ENCODE results near the gene TGFBR3. TPM values are rescaled to one million over a fixed set of nuclear protein-coding genes. Genes with fewer than 3 reads are reported as not detected.
"Not testable (repeated sequence)": the region's sequence is repeated elsewhere in the genome, so short reads cannot be mapped to it uniquely, and the experiment has no call there.

The TGFBR3 gene
- total RNA-seq, 1 donor from 2014 or later = 8.9 TPM

DNA sequence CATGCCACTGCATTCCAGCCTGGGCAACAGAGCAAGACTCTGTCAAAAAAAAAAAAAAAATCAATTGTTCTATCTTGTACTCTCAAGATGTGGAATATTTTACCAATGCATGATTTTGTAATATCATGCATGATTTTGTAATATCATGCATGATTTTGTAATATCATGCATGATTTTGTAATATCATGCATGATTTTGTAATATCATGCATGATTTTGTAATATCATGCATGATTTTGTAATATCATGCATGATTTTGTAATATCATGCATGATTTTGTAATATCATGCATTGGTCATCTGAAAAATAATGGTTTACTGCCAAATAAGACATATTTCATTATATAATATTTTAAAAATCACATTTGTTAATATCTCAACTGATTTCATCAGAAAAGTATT lies 45.7 kb downstream of the TGFBR3 start:
- H3K4me3 Mint-ChIP-seq; H3K27me3 Mint-ChIP-seq (ENCODE audit: insufficient read depth); H3K4me1 Mint-ChIP-seq (ENCODE audit: low read depth); DNase-seq (ENCODE audit: low spot score); H3K27ac Mint-ChIP-seq; intact Hi-C loops (cut with micrococcal nuclease): not testable (repeated sequence)
- Mint-ChIP-seq H3K9me3 (peaks cover 15% of the 10 kb centered on the region), H3K36me3 (ENCODE audit: low read depth) (peaks cover 12% of the 10 kb centered on the region)

DNA sequence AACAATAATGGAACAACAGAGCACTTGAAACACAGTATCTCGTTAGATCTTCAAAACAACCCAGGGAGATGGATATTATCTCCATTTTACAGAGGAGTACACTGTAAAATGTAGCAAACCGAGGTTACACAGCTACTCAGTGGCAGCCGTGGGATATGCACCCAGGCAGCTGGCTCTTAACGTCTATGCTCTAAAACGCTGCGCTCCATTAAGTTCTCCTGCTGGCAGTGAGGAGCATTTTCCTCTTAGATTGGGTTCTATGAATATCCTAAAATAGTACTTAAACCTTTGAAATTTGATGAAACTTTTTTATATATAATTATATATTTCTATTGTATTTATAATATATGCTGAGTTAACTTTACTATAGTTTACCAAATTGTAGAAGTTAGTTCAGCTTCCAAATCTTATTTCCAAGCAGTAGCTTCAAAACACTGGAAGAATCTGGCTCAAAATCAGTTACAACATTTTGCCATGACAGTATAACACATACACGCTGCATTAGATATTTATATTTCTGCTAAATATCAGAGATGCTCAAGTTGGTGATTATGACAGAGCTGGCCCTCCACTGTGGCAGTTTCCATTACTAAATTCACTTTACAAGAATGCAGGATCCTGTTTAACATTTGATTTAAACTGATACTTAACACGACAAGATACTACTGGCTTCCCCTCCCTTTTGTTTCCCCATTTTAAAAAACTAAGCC lies 49.5 kb downstream of the TGFBR3 start:
- H3K4me1 Mint-ChIP-seq (ENCODE audit: low read depth) = no peaks in the 10 kb centered on the region
- no peak for DNase-seq (ENCODE audit: low spot score)
- intact Hi-C loops (cut with micrococcal nuclease) = loop anchor here (10.0 kb wide), 1 partner anchor 692 kb away; no protein-coding TSS in a partner anchor
- no peaks in the 10 kb centered on the region for H3K36me3 Mint-ChIP-seq (ENCODE audit: low read depth)
- peaks cover 6% of the 10 kb centered on the region for H3K27me3 Mint-ChIP-seq (ENCODE audit: insufficient read depth)
- no peaks in the 10 kb centered on the region for H3K9me3 Mint-ChIP-seq
- no peak overlapping the region for H3K27ac Mint-ChIP-seq
- H3K4me3 Mint-ChIP-seq = no peak overlapping the region

DNA sequence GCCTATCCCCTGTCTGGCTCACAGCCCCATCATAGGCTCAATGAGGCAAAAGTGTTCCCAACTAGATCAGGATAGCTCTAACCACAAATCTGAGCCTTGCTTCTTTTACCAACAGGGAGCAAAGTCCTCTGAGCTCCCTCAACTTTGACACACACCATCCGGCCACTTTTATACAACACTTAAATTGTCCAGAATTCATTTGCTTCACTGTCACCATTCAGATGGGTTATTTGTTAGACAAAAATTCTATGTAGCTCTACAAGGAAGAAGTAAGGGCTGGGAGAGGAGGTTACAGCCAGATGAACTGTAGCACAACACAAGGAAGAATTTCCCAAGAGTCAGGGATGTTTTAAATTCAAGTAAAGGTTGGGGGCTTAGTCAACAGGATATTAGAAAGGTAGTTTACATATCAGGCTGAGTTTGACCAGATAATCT lies 50.8 kb downstream of the TGFBR3 start:
- Mint-ChIP-seq H3K27ac (no peak overlapping the region), H3K36me3 (ENCODE audit: low read depth) (no peaks in the 10 kb centered on the region), H3K4me3 (no peak overlapping the region), H3K9me3 (no peaks in the 10 kb centered on the region), H3K27me3 (ENCODE audit: insufficient read depth) (peaks cover 6% of the 10 kb centered on the region), H3K4me1 (ENCODE audit: low read depth) (no peaks in the 10 kb centered on the region)
- intact Hi-C loops (cut with micrococcal nuclease) = loop anchor here (10.0 kb wide), 1 partner anchor 690 kb away; no protein-coding TSS in a partner anchor
- DNase-seq (ENCODE audit: low spot score) = no peak

DNA sequence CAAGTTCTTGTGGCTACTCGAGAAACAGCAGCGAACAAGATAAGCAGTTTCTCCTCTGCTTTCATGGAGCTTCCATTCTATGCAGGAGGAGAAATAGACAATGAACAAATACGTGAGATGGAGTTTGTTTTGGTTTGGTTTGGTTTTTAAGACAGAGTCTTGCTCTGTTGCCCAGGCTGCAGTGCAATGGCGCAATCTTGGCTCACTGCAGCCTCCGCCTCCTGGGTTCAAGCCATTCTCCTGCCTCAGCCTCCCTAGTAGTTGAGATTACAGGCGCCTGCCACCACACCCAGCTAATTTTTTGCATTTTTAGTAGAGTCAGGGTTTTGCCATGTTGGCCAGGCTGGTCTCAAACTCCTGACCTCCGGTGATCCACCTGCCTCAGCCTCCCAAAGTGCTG lies 51.4 kb downstream of the TGFBR3 start:
- not testable (repeated sequence) for H3K4me1 Mint-ChIP-seq (ENCODE audit: low read depth); H3K36me3 Mint-ChIP-seq (ENCODE audit: low read depth); DNase-seq (ENCODE audit: low spot score); H3K27ac Mint-ChIP-seq; H3K27me3 Mint-ChIP-seq (ENCODE audit: insufficient read depth); H3K9me3 Mint-ChIP-seq; H3K4me3 Mint-ChIP-seq
- intact Hi-C loops (cut with micrococcal nuclease) = loop anchor here (10.0 kb wide), 1 partner anchor 690 kb away; no protein-coding TSS in a partner anchor

DNA sequence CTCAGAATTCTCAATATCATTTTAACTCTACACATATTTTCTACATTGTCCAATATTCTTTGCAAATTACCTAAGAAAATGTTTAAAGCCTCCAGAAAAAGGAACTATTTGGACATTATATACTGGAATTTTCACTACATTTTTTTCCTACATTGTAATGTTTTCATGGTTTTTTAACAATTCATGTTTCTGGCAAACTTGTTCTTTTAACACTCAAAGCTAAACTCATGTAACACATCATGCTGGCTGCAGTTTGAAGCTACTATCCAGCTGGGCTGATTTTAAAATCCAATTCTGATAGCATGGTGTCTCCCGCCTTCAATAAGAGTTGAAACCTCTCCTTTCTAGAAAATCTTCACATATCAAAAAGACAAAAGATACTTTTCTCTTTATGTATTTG lies 52.0 kb downstream of the TGFBR3 start:
- Mint-ChIP-seq H3K9me3 (no peaks in the 10 kb centered on the region), H3K27ac (no peak overlapping the region), H3K4me3 (no peak overlapping the region), H3K4me1 (ENCODE audit: low read depth) (no peaks in the 10 kb centered on the region), H3K27me3 (ENCODE audit: insufficient read depth) (peaks cover 4% of the 10 kb centered on the region), H3K36me3 (ENCODE audit: low read depth) (no peaks in the 10 kb centered on the region)
- no peak for DNase-seq (ENCODE audit: low spot score)
- intact Hi-C loops (cut with micrococcal nuclease) = loop anchor here (10.0 kb wide), 1 partner anchor 689 kb away; no protein-coding TSS in a partner anchor

DNA sequence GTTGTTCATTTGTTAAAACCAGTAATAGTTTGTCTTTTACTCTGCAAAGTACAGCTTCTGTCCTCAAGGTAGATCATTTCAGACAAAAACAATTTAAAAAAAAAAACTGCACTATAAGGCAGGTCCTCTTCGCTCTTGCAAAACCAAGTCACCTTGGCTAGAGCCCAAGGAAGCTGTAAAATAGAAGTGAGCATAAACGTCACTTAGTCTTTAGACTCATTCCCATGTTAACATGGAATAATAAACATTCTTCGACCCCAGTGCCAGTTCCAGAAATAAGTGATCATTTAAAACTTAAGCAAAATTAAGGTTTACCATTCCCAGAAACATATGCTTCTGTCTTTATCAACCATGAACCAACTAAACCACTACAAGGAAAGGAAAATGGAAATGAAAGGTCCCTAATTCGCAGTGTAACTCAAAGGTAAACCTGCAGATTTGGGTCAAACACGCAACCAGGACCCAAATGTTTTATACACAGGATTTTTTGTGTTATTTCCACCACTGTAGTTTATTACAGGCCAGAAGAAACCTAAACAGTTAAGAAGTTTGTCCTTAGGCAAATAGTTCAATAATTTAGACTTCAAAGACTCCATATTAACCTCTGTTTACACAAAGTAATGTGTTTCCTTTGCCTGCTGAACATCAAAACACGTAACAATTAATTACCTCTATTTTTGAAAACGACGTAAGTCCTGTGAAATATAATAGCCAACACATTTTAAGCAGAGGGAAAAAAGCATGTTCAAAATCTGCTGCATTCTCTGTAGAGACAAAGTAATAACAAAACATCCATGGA lies 54.6 kb downstream of the TGFBR3 start:
- intact Hi-C loops (cut with micrococcal nuclease) = loop anchor here (10.0 kb wide), 1 partner anchor 687 kb away; no protein-coding TSS in a partner anchor
- Mint-ChIP-seq H3K27me3 (ENCODE audit: insufficient read depth) (no peaks in the 10 kb centered on the region), H3K4me1 (ENCODE audit: low read depth) (peaks cover 5% of the 10 kb centered on the region), H3K36me3 (ENCODE audit: low read depth) (no peaks in the 10 kb centered on the region), H3K4me3 (no peak overlapping the region), H3K9me3 (no peaks in the 10 kb centered on the region), H3K27ac (no peak overlapping the region)
- DNase-seq (ENCODE audit: low spot score) = no peak

DNA sequence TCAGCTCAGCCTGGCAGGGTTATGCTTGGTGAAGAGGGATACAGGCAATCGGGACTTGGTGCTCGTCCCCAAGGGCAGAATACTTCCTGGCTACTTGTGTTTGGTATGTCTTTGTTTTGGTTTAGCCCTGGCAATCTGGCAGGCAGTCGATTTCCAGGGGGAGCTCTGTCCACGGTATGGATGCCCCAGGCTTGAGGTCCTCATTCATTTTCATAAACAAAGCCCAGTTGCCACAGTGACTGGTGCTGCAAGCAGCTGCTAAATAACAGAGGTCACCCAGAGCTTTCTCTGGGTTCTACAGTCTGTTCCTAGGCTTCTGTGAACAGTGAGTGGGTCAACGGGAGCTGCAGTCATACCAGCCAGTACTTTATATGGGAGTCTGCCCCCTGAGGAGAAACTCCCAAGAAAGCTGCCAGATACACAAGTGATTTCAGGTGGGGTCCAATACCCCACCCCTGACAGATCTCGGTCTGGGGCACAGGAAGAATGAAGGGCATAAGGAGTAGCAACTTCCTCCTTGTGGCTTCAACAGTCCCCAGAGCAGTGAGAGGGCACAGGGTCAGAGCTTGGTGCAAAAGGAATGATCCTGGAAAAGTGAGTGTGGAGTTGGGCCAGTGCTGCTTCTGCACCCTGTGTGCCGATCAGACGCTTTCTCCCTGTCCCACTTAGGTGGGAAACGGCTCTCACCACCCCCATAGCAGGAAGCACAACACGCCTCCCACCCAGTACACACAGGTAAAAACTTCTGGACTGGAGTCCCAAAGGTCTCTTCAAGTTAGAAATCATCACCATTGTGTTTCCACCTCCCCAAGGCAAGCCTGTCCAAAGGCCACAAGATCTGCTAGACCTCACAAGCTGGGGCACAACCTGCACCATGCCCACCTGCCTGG lies 55.5 kb downstream of the TGFBR3 start:
- H3K36me3 Mint-ChIP-seq (ENCODE audit: low read depth) = no peaks in the 10 kb centered on the region
- H3K27ac Mint-ChIP-seq = no peak overlapping the region
- DNase-seq (ENCODE audit: low spot score) = no peak
- H3K27me3 Mint-ChIP-seq (ENCODE audit: insufficient read depth) = no peaks in the 10 kb centered on the region
- peaks cover 5% of the 10 kb centered on the region for H3K4me1 Mint-ChIP-seq (ENCODE audit: low read depth)
- no peak overlapping the region for H3K4me3 Mint-ChIP-seq
- intact Hi-C loops (cut with micrococcal nuclease) = loop anchor here (10.0 kb wide), 1 partner anchor 686 kb away; no protein-coding TSS in a partner anchor
- no peaks in the 10 kb centered on the region for H3K9me3 Mint-ChIP-seq

DNA sequence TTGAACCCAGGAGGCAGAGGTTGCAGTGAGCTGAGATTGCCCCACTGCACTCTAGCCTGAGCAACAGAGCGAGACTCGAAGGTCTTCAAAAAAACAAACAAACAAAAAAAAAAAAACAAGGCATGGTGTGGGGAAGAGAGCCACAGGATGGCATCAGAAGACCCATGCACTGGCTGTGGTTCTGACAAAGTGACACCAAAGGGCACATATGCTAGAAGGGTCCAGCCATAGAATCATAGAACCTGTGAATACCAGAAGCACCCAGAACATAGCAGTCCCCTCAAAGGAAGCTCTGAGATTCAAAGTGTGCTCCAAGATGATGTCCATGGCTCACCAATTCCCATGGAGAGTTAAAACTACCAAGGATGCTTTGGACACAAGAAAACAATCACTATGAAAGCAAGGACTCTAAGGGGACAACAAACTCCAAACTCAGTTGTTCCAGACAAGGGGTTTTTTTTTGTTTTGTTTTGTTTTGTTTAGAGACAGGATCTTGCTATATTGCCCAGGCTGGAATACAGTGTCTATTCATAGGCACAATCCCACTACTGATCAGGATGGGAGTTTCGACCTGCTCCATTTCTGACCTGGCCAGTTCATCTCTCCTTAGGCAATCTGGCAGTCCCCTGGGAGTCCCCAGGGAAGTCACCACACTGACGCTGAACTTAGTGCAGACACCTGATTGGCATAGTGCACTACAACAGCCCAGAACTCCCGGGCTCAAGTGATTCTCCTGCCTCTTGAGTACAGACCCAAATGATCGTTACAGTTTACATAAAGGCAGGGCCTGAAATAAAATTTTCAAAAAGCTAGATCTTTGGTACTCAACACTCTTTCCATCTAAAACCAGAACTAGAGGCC lies 56.4 kb downstream of the TGFBR3 start:
- H3K9me3 Mint-ChIP-seq = no peaks in the 10 kb centered on the region
- no peaks in the 10 kb centered on the region for H3K36me3 Mint-ChIP-seq (ENCODE audit: low read depth)
- H3K27ac Mint-ChIP-seq = no peak overlapping the region
- peaks cover 5% of the 10 kb centered on the region for H3K4me1 Mint-ChIP-seq (ENCODE audit: low read depth)
- intact Hi-C loops (cut with micrococcal nuclease) = loop anchor here (10.0 kb wide), 1 partner anchor 685 kb away; no protein-coding TSS in a partner anchor
- DNase-seq (ENCODE audit: low spot score) = no peak
- no peaks in the 10 kb centered on the region for H3K27me3 Mint-ChIP-seq (ENCODE audit: insufficient read depth)
- H3K4me3 Mint-ChIP-seq = no peak overlapping the region

DNA sequence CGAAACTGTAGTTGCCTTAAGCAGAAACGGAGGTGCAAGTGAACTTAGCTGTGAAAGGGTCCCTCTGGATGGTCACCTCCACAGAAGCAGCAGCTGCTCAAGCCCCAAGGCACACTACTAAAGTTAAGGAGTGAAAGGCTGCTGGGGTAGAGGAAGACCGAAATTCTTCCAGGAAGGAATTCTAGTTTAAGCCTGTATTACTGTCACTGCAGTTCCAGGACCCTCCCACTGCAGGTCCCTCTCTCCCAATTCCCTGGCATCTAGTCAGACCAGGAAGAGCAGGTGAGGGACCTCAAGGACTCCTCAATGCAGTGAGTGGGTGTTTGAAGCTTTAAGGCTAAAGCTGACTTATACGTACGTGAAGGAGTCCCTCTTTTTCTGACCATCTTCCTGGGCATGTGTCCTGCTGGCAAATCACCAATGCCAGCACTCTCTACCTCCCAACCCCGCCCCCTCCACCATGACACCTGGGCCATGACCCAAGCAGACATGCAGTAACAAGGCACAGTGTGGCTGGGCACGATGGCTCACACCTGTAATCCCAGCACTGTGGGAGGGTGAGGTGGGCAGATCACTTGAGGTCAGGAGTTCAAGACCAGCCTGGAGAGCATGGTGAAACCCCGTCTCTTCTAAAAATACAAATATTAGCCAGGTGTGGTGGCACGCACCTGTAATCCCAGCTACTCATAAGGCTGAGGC lies 57.2 kb downstream of the TGFBR3 start:
- Mint-ChIP-seq H3K27me3 (ENCODE audit: insufficient read depth) (no peaks in the 10 kb centered on the region), H3K4me1 (ENCODE audit: low read depth) (peaks cover 5% of the 10 kb centered on the region), H3K27ac (no peak overlapping the region), H3K4me3 (no peak overlapping the region), H3K9me3 (no peaks in the 10 kb centered on the region), H3K36me3 (ENCODE audit: low read depth) (no peaks in the 10 kb centered on the region)
- DNase-seq (ENCODE audit: low spot score) = no peak
- intact Hi-C loops (cut with micrococcal nuclease) = no loop called here

DNA sequence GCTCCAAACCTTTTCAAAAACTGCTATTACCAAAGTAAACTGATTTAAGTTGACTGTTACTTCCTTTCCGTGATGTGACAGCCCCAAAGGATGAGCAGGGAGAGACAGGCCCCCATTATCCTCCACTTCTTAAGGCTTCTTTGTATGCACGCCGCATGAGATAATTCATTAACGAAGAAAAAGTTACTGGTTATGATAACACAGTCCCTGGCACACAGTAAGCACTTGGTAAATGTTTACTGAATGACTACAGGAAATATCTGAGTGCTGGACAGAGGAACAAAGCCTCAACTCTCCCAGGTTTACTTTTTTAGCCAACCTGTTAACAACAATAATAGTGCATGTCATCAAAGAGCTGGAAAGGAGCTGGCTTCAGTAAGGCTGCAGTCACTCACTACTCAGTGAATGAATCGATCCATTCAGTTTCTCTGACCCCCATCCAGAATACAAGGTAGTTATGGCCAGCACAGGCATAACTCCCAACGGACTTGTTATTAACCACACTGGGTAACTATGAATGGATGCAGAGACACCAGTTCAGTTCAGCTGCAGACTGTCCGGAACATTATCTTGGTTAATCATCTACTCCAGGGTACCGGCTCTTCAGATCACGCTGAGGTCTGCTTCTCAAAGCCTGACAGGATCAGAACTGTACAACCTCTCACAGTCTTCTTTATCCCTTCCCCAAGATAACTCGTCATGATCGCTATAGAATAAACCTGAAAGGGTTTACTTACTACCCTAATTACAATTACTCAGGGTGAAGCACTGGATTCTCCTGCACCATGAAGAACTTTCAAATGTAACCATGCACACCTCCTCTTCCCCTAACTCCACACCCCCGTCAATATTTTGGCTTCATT lies 58.3 kb downstream of the TGFBR3 start:
- intact Hi-C loops (cut with micrococcal nuclease) = no loop called here
- no peaks in the 10 kb centered on the region for H3K36me3 Mint-ChIP-seq (ENCODE audit: low read depth)
- no peaks in the 10 kb centered on the region for H3K9me3 Mint-ChIP-seq

DNA sequence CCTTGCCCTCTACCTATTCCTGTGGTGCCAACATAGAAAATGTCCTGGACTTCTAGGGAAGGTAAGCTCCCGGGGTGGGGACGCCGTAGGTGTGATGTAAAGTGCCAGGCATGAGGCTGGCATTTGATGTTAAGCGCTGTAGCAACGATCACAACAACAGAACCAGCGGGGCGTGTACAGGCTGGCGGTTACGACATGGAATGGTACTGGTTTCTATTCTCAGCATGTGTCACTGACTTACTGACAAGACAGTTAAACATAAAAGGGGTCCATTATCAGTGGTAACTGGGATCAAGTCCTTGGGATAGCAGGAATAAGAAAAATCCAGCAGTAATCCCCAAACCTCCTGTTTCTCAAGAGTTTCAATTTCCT lies 58.9 kb downstream of the TGFBR3 start:
- Mint-ChIP-seq H3K4me3 (no peak overlapping the region), H3K4me1 (ENCODE audit: low read depth) (peaks cover 5% of the 10 kb centered on the region), H3K27ac (no peak overlapping the region), H3K27me3 (ENCODE audit: insufficient read depth) (peaks cover 2% of the 10 kb centered on the region), H3K36me3 (ENCODE audit: low read depth) (no peaks in the 10 kb centered on the region), H3K9me3 (no peaks in the 10 kb centered on the region)
- intact Hi-C loops (cut with micrococcal nuclease) = no loop called here
- no peak for DNase-seq (ENCODE audit: low spot score)

More for the DNA sequence above, 58.3 kb downstream of the TGFBR3 start:
- Mint-ChIP-seq H3K4me1 (ENCODE audit: low read depth) (peaks cover 5% of the 10 kb centered on the region), H3K27ac (no peak overlapping the region), H3K27me3 (ENCODE audit: insufficient read depth) (no peaks in the 10 kb centered on the region), H3K4me3 (no peak overlapping the region)
- DNase-seq (ENCODE audit: low spot score) = no peak

Data from activated T-helper 1 cell treated with anti-CD3 and anti-CD28 coated beads, Interleukin-12 subunit alpha, Interleukin-12 subunit beta, Interleukin-2, Interleukin-4 antibody, amounts not matched to agents 30 ng/mL and 10 ng/mL and 1 ng/mL, durations not matched to agents 14 hours and 24 hours and 36 hours (primary cell).